Stomach (tissue), 9 donors: ENCODE measurements around the gene SLC5A5. TPM values are rescaled to one million over a fixed set of nuclear protein-coding genes. Genes with fewer than 3 reads are reported as not detected.
A peak's percentile ranks its signal among the peaks of the same experiment; 100 is the strongest.

Experiments
- DNase-seq, 2 donors: peaks; one replicate each; pipeline versions ENCODE4 v3.0.0 to v3.0.0-alpha.2; 2013 to 2019
- H3K27ac ChIP-seq, 5 donors: fragments of 200-600 bp in 4 of 5; sonication (generic) in 4 of 5; one replicate each; pipeline ENCODE4 v1.5.1; 2013 to 2019; ENCODE audit warnings: mild to moderate bottlenecking in 1 of 5, moderate library complexity in 1 of 5
- H3K27me3 ChIP-seq, 3 donors: fragments of 200-600 bp; sonication (generic); one replicate each; pipeline ENCODE4 v1.5.1; 2017 to 2019; ENCODE audit warnings: mixed run types in 1 of 3
- H3K36me3 ChIP-seq, 4 donors: fragments of 200-600 bp; sonication (generic); 1 replicate in 3 of 4; 2 replicates in 1 of 4; pipeline ENCODE4 v1.5.1; 2016 to 2019
- H3K4me1 ChIP-seq, 4 donors: fragments of 200-600 bp; sonication (generic); one replicate each; pipeline ENCODE4 v1.5.1; 2016 to 2019
- H3K4me3 ChIP-seq, 4 donors: fragments of 200-600 bp; sonication (generic) in 3 of 4; one replicate each; pipeline ENCODE4 v1.5.1; 2016 to 2019; ENCODE audit warnings: mild to moderate bottlenecking in 1 of 4
- H3K9me3 ChIP-seq, 4 donors: fragments of 200-600 bp; sonication (generic); one replicate each; pipeline ENCODE4 v1.5.1; 2016 to 2019
- CTCF ChIP-seq, 7 experiments: fragments of 450-650 bp in 4 of 7; fragments of 200-600 bp in 3 of 7; sonication (generic) in 3 of 7; IDR thresholded peaks; one replicate each; pipeline ENCODE4 v1.5.1; 2016 to 2019; ENCODE audit warnings: antibody characterized with exemption in 7 of 7, control low read depth in 2 of 7, mild to moderate bottlenecking in 1 of 7
- EP300 ChIP-seq: sonication (generic); formaldehyde crosslinking; IDR thresholded peaks from one replicate; pipeline ENCODE4 v1.6.1; 2017; ENCODE audit warnings: antibody characterized with exemption
- POLR2A ChIP-seq, 4 donors: fragments of 450-650 bp; IDR thresholded peaks; one replicate each; pipeline ENCODE4 v1.6.1; 2016; ENCODE audit warnings: antibody characterized with exemption in 4 of 4, control low read depth in 2 of 4, mild to moderate bottlenecking in 1 of 4, moderate library complexity in 1 of 4
- POLR2AphosphoS5 ChIP-seq, 3 donors: sonication (generic); formaldehyde crosslinking; IDR thresholded peaks; one replicate each; pipeline ENCODE4 v1.6.1; 2016; ENCODE audit warnings: antibody characterized with exemption in 3 of 3
- WGBS, 5 donors: extraction: QIAGEN DNeasy Blood & Tissue Kit in 3 of 5; methylation state at CpG; one replicate each; pipeline versions ENCODE4 v1.1.5 to v1.1.7; 2013 to 2018; 5-methylcytosine and 5-hydroxymethylcytosine counted together
- intact Hi-C: fragments of 100-400 bp; cut with DNase I; formaldehyde crosslinking; loops from one replicate; pipeline ENCODE4 v1.15.1; 2023; ENCODE audit warnings: low total_unique reads
- polyA plus RNA-seq, 3 donors: library from polyadenylated mRNA; stranded (reverse); fragments of 200-250 nt; gene quantifications; one replicate each; pipeline ENCODE4 v1.2.3, GENCODE V29; 2013
- total RNA-seq, 5 donors: library from RNA; depleted of rRNA; stranded (reverse); fragments of >200 nt; gene quantifications; one replicate each; pipeline versions ENCODE4 v1.1.0 to v1.2.3, GENCODE V29; 2014 to 2016
- donor health status: healthy with polysubstance abuse.
- donor health status: Bipolar disorder and iron deficiency.
- donor health status: healthy.

The SLC5A5 gene
- total and polyA plus RNA-seq, 8 donors, result 1.3 to 116 (median 19.7) TPM; not detected in 1

DNA sequence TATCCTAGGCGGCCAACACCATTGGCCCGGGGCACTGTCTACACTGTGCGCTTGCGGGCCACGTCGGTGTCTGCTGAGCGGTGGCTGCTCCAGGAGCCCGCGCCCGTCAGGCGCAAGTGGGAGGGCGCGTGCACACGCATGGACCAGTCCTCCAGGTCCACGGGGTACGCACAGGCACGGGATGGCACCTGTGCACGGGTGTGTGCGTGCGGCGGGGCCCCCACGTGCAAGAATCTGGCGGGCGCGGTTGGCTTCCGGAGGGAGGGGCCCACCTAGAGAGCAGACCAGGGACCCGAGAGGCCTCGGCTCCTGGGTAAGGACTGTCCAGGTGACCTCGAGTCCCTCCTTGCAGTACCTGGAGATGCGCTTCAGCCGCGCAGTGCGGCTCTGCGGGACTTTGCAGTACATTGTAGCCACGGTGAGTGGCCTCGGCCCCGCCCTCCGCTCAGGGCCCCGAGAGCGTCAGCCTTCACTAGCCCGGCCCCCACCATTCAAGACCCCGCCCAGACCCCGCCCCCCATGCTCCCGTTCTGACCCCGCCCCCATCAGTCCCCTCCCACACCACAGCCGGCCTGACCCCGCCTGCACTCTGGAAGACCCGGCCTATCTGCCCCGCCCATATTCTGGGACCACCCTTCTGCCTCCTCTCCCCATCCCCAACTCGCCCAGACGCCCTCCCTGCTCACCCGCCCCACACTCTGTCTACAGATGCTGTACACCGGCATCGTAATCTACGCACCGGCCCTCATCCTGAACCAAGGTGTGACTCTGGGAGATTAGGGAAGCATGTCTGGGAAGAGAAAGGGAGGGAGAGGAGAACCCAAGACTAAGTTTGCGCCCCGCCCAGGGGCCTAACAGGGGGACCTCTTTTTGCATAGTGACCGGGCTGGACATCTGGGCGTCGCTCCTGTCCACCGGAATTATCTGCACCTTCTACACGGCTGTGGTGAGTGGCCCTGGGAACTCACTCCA, 2.3 kb downstream of the SLC5A5 start:
- Histone ChIP-seq H3K27me3 (peaks cover 18 to 88% (median 55%) of the 10 kb centered on the region in 3 donors), H3K4me3 (peak overlapping the region; percentile 24 to 47 (median 31)), H3K4me1 (peaks cover 18 to 32% (median 27%) of the 10 kb centered on the region in 4 donors), H3K27ac (peak overlapping the region in 1 of 5 donors; percentile 11), H3K36me3 (no peaks in the 10 kb centered on the region), H3K9me3 (no peaks in the 10 kb centered on the region)
- intact Hi-C loops, result loop anchor here (5.0 kb wide), 1 partner anchor 58 kb away; the partner anchor contains the start of gene CCDC124
- TF ChIP-seq POLR2AphosphoS5 (IDR thresholded peaks at IDR 0.05) (no peak), EP300 (no peak), CTCF (IDR thresholded peaks at IDR 0.05) (no peak), POLR2A (IDR thresholded peaks at IDR 0.05) (no peak)
- DNase-seq, result peak; percentile 60 to 63
- WGBS, 5 donors, result 7 to 13% (median 9%) methylated on average over 34 to 63 of the region's 63 CpGs

DNA sequence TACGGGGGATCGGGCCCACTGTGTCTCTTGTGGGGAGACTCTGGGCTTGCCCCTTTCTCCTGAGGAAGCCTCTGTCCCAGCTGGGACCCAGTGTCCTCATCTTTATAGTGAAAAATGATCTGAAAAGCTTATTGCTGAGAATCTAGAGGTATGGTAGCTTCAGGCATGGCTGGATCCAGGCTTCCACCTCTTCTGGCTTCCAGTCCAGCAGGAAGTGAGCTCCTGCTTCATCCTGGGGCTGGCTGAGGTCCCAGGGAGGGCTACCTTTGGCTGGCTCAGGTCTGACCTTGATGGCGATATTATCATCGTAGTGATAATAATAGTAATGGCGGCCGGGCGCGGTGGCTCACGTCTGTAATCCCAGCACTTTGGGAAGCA, 3.0 kb downstream of the SLC5A5 start:
- no peak for DNase-seq
- Histone ChIP-seq H3K4me1 (peaks cover 18 to 32% (median 27%) of the 10 kb centered on the region in 4 donors), H3K4me3 (no peak overlapping the region), H3K27ac (no peak overlapping the region), H3K36me3 (no peaks in the 10 kb centered on the region), H3K9me3 (no peaks in the 10 kb centered on the region), H3K27me3 (peaks cover 18 to 82% (median 54%) of the 10 kb centered on the region in 3 donors)
- intact Hi-C loops, result loop anchor here (5.0 kb wide), 1 partner anchor 58 kb away; the partner anchor contains the start of gene CCDC124
- TF ChIP-seq EP300, result no peak
- no peak for TF ChIP-seq CTCF (IDR thresholded peaks at IDR 0.05)
- no peak for TF ChIP-seq POLR2A (IDR thresholded peaks at IDR 0.05)
- TF ChIP-seq POLR2AphosphoS5 (IDR thresholded peaks at IDR 0.05), result no peak
- 74 to 86% (median 84%) methylated on average over 9 of the region's 9 CpGs for WGBS, 5 donors

GRCh38 chr19:17877696-17878095, 6.0 kb downstream of the SLC5A5 start:
- intact Hi-C loops, result no loop called here
- no peak for DNase-seq
- Histone ChIP-seq H3K36me3 (no peaks in the 10 kb centered on the region), H3K27ac (no peak overlapping the region), H3K27me3 (peaks cover 5 to 66% (median 24%) of the 10 kb centered on the region in 3 donors), H3K4me3 (no peak overlapping the region), H3K9me3 (no peaks in the 10 kb centered on the region), H3K4me1 (peaks cover 8 to 22% (median 14%) of the 10 kb centered on the region in 4 donors)
- TF ChIP-seq CTCF (IDR thresholded peaks at IDR 0.05) (no peak), POLR2AphosphoS5 (IDR thresholded peaks at IDR 0.05) (no peak), POLR2A (IDR thresholded peaks at IDR 0.05) (no peak), EP300 (no peak)
- WGBS, 5 donors, result 87 to 90% (median 89%) methylated on average over 16 of the region's 16 CpGs

DNA sequence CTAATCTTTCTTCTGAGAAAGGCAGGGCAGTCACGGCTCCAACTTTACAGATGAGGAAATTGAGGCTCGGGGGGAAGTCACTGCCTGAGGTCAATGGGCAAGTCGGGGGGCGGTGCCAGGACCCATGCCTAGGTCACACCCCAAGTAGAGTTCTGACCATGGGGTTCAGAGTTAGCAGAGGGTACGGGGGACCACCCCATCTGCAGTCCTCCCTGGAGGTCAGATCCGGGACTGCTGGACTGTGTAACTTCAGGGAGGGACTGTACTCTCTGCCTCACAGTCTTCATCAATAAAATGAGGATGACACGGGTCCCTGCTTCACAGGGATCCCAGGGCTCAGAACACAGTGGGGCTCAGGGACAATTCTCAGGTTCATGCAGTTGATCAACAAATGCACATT, 7.7 kb downstream of the SLC5A5 start:
- no peak overlapping the region for H3K27ac ChIP-seq
- no peaks in the 10 kb centered on the region for H3K9me3 ChIP-seq
- TF ChIP-seq POLR2AphosphoS5 (IDR thresholded peaks at IDR 0.05), result no peak
- TF ChIP-seq POLR2A (IDR thresholded peaks at IDR 0.05), result no peak
- TF ChIP-seq EP300, result no peak
- no peak for TF ChIP-seq CTCF (IDR thresholded peaks at IDR 0.05)
- intact Hi-C loops, result no loop called here
- peaks cover 0 to 4% (median 0%) of the 10 kb centered on the region in 4 donors for H3K4me1 ChIP-seq
- H3K4me3 ChIP-seq, result no peak overlapping the region
- 63 to 84% (median 75%) methylated on average over 5 to 7 of the region's 7 CpGs for WGBS, 5 donors
- no peaks in the 10 kb centered on the region for H3K36me3 ChIP-seq
- no peak for DNase-seq
- H3K27me3 ChIP-seq, result peaks cover 0 to 62% (median 10%) of the 10 kb centered on the region in 3 donors
